ENCODE data around the gene RAB20.
"Not testable (repeated sequence)": the region's sequence is repeated elsewhere in the genome, so short reads cannot be mapped to it uniquely, and the experiment has no call there.

Gene RAB20

GRCh38 chr13:110574161-110574560, 12.6 kb upstream of the RAB20 start:
- no peak for DNase-seq

GRCh38 chr13:110572778-110573118, 11.2 kb upstream of the RAB20 start:
- no peak for DNase-seq

- DNase-seq: no peak
These were observed 10.6 kb upstream of the RAB20 start for GRCh38 chr13:110571896-110572777.

GRCh38 chr13:110570886-110571285, 9.4 kb upstream of the RAB20 start:
- no peak for DNase-seq

- DNase-seq: not testable (repeated sequence)
These were observed 8.4 kb upstream of the RAB20 start for GRCh38 chr13:110569962-110570361.

- no peak for DNase-seq
These were observed 7.1 kb upstream of the RAB20 start for GRCh38 chr13:110568612-110569011.

DNA sequence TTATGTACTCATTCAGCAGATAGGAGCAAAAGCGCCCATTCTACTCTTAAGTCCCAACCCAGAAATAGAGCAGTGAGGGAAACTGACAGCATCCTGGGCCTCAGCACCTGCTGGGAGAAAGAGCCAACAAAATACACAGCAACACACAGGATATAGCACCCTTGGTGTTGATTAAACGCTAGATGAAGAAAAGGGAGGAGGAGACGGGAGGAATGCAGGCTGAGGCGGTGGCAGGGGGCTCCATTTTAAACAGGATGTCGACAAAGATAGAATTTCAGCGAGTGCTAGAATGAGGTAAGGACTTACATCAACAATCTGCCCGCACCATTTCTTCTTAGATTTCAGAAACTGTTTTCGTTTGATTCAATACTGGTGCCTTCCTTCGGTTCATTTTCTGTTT, 4.6 kb upstream of the RAB20 start:
- DNase-seq: no peak

- DNase-seq: no peak
These were observed 3.8 kb upstream of the RAB20 start for GRCh38 chr13:110565296-110565695.

GRCh38 chr13:110564472-110564985, 3.0 kb upstream of the RAB20 start:
- no peak for DNase-seq

- no peak for DNase-seq
These were observed 1.9 kb upstream of the RAB20 start for GRCh38 chr13:110563463-110563774.

- no peak for DNase-seq
These were observed 1.4 kb upstream of the RAB20 start for GRCh38 chr13:110562696-110563462.

DNA sequence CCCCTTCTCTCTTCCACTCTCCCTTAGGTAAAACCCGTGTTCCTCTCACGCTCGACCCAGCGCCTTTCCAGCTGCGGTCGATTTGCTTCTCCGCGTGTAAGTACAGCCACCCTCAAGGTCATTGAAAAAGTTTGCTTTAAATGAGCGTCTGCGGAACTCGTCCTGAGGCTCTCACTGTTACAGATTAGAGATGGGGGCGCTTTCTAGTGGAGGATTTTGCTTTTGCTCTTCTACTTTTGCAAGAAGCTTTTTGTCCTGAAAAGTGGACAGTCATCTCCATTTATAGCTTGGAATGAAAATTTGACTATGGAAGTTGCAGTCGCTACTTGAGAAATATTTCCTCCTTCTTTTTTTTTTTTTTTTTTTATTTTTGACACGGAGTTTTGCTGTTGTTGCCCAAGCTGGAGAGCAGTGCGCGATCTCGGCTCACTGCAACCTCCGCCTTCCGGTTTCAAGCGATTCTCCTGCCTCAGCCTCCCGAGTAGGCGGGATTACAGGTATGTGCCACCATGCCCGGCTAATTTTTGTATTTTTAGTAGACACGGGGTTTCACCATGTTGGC, 595 bp upstream of the RAB20 start:
- DNase-seq: peak; percentile 60

GRCh38 chr13:110560601-110561343, 750 bp downstream of the RAB20 start:
- DNase-seq: peak; percentile 70

DNA sequence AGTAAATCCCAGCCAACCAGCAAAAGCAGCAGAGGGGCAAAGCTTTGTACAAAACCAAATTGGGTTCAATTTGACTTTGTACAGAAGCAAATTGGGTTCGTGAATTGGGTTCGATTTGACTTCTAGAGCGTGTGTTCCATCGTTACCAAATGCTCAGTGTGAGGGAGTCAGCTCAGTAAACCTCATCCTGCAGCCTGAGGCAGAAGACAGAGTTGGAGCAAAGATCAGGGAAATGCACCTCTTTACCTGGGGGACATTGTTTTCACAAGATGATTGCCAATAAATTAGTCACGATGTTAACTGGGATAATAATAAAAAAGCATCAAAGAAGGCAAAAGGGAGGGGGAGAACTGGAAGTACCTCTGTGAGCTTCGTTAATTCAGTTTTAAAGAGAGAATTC, 1.5 kb downstream of the RAB20 start:
- no peak for DNase-seq

GRCh38 chr13:110559429-110559943, 2.0 kb downstream of the RAB20 start:
- DNase-seq: peak; percentile 57

GRCh38 chr13:110557610-110558305, 3.8 kb downstream of the RAB20 start:
- no peak for DNase-seq

GRCh38 chr13:110557082-110557481, 4.4 kb downstream of the RAB20 start:
- DNase-seq: no peak

GRCh38 chr13:110556224-110556606, 5.3 kb downstream of the RAB20 start:
- DNase-seq: no peak

DNA sequence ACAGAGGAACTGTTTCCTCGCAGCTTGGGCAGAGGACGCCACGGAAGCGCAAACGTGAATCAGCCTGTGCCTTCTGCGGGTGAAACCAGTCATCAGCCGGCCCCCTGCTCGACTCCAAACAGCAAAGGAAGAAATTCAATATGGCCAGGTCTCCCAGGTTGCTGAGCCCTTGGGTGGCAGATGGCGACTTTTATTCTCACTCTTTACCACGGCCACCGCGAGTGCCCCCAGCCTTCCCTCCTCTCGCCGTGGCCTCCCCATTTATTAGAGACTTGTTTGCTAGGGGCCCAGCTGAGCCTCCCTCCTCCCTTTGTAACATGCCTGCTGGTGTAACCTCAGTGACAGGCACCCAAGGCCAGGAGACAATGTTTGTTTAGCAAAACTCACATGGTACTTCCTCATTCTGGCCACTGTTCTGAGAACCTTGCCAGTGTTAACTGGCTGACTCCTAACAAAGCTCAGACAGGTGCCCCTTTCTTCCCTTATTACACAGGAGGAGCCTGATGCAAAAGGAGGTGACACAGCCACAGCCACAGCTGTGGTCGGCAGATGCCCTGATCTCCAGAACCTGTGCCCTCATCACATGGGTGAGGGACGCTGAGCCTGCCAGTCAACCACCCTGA, 5.8 kb downstream of the RAB20 start:
- DNase-seq: peak; percentile 53

GRCh38 chr13:110554946-110555345, 6.6 kb downstream of the RAB20 start:
- no peak for DNase-seq

GRCh38 chr13:110554227-110554836, 7.2 kb downstream of the RAB20 start:
- DNase-seq: no peak

All from inflammatory macrophage treated with lipopolysaccharide for 4 hours (primary cell).